NCI-H2196 treated with DMSO at 0.1 percent for 48 hours (cell line): ENCODE results near the gene RAB3GAP2.
A peak's percentile ranks its signal among the peaks of the same experiment; 100 is the strongest.
"Not testable (repeated sequence)": the region's sequence is repeated elsewhere in the genome, so short reads cannot be mapped to it uniquely, and the experiment has no call there.

Experiments
- DNase-seq: peaks from one replicate; lab custom pipeline; 2025; ENCODE audit not compliant: unreplicated experiment; lab: John Stamatoyannopoulos, UW

RAB3GAP2 gene

DNA sequence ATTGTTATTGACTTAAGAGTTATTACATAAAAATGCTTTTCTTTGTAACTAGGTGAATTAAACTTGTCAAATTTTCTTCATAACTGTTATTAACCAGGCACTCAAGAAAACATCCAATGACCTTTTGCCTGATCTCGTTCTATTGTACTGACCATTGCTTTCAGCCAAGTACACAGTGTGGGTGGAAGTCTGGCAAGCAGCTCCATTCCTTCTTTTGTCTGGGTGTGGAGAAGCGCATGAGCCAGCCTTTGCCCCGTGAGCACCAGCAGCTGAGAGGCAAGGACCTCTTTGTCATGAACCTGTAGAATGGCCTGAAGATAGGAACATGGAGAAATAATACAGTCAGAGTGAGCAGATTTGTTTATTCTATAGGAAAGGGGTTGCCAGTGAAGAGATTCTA lies 120.8 kb downstream of the RAB3GAP2 start:
- peak; percentile 19 for DNase-seq

DNA sequence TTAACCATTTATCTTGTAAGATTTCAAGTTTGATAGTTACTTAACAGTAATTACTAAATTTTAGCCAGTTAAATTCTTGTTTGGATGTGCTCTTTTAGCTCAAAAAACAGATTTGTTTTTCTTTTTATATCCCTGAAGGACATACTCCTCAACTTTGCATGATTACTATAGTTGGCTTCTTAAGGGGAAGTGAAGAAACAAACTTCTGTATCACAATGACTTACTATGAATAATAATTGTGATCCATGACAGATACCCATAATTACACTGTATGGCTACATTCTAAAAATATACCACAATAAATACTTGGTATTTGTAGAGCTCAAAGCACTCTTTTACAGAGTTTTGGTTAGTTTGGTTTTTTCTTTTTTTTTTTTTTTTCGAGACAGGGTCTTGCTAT lies 122.5 kb downstream of the RAB3GAP2 start:
- no peak for DNase-seq

DNA sequence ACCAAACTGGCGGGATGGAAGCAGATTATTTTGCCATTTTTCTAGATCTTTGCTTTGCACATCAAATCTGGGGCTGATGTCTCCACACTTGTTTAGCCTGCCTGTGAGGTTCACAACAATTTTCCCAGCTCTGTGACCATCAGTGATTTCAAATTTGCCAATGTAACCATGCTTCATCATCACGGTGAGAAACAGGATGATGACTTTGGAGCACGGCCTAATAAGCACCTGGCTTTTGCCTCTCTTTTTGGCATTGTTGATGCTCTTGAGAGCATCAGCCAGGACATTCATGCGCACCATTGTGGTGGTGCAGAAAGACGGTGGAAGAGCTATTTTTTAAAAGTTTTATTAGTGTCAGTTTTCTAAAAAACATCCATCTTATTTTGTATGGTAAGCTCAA lies 128.2 kb downstream of the RAB3GAP2 start:
- no peak for DNase-seq

DNA sequence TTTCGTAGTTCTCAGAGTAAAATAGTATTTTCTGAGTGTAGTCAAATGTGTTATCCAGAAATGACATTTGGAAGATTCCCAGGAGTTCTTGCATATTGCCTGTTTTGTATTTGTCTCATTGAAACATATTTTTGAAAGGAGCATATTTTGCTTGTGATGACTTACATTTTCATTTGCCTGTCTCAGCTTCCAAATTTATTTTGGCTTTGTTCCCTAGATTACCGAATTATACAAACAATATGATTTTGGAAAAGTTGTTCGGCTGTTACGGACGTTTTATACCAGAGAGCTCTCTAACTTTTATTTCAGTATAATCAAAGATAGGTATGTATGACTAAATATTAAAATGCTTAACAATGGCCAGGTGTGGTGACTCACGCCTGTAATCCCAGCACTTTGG lies 132.3 kb downstream of the RAB3GAP2 start:
- DNase-seq: no peak

DNA sequence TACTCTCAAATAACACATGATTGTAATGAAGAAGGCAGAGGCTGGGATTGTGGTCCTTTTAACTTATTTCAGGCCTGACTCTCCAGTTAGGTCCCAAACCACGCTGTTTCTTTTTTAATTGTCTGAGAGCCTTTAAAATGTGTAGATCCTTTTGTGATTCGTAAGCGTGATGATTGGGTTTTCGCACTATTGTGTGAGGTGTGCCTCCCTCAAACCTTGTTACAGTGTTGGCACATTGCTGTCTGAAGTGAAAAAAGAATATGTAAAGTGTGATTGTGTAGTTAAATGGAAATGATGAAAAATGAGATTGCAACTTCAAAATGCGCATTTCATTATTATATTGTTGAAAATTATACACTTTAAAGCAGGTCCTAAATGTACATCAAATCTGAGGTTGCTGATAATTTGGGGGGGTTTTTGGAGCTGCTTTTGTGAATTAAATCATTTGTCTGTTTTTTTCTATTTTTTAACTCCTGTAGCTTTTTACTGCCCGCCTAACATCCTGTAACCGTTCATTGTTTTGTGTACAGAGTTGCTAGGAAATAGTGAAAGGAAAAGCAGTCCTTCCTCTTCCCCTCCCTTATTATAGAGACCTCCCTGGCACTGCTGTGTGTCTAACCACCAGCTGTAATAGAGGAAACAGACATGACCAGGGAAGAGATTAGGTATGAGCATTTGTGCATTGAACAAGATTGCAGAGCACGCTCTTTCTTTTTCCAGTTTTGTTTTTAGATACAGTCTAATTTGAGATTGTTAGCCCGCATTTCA lies 135.1 kb downstream of the RAB3GAP2 start:
- DNase-seq: no peak

DNA sequence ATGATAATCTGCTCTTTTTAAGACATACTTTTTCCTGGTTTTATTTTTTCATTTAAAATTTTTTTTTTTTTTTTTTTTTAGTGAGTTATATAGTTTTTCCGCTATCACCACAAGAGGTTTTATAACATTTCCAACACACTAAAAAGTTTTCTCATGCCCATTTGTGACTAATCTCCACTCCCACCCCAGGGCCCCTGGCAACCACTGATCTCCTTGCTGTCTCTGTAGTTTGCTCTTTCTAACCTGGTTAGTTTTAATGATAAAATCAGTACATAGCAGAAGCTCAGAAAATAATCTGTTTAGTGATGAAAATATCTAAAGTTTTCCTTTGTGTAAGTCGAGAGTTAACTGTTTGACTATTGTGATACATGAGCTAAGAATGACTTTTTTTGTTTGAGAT lies 136.5 kb downstream of the RAB3GAP2 start:
- DNase-seq: no peak

DNA sequence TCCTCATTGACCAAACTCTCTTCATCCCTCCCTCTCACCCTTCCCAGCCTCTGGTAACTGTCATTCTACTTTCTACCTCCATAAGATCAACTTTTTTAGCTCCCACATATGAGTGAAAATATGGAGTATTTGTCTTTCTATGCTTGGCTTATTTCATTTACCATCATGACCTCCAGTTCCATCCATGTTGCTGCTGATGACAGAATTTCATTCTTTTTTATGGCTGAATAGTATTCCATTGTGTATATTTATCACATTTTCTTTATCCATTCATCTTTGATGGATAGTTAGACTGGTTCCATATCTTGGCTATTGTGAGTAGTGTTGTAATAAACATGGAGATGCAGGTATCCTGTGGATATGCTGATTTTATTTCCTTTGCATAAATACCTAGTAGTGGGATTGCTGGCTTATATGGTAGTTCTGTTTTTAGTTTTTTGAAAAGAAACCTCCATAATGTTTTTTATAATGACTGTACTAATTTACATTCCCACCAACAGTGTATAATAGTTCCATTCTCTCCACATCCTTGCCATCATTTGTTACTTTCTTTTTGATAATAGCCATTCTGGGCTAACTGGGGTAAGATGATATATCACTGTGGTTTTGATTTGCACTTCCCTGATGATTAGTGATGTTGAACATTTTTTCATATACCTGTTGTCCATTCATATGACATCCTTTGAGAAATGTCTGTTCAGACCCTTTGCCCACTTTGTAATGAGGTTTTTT lies 142.6 kb downstream of the RAB3GAP2 start:
- DNase-seq: no peak

DNA sequence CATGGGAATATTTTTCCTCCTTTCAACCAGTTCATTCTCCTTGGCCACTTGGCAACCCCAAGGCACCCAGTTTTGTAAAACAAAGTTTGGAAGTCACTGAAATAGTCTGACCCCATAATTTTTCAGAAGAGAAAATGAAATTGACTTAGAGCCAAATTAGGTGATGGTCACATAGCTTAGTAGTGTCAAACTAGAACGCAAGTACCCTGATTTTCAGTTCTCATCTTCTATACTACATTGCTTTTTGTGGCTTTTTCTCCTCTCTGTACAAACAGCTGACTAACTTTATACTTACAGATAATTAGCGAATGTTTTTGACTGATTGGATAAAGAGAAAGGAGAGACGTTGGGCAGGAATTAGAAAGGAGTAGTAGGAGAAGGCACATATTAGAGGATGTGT lies 145.2 kb downstream of the RAB3GAP2 start:
- no peak for DNase-seq

DNA sequence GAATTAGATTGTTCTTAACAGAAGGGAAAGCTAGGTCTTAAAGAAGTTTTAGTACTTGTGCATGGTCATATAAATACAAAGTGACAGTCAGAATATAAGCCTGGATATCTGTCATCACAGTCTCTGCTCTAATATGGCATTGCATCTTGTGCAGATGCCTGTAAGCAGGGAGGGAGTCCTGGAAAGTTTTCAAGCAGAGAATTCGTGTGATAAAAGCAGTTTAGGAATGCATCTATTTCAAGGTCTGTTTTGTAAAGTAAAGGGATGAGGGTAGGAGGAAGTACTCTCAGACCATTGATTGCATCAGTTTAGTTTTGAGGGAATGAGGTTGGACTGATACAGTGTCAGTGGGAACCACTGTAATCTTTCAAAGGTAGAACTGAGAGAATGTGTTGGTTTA lies 147.7 kb downstream of the RAB3GAP2 start:
- DNase-seq: no peak

DNA sequence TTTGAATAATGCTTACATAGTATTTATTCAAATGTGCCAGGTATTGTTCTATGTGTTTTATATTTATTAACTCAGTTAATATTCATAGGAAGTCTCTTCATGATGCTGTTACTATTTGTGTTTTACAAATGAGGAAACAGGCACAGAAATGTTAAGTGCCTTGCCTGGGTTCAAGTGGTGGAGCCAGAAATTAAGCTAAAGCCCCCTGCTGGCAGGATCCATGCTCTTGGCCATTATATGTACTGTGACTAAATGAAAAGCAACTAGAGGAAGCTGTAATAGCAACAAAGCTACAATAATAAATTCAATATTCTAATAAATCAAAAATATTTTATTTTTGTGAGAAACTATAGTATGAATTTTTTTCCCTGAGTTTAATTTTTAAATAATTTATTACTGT lies 148.4 kb downstream of the RAB3GAP2 start:
- no peak for DNase-seq

DNA sequence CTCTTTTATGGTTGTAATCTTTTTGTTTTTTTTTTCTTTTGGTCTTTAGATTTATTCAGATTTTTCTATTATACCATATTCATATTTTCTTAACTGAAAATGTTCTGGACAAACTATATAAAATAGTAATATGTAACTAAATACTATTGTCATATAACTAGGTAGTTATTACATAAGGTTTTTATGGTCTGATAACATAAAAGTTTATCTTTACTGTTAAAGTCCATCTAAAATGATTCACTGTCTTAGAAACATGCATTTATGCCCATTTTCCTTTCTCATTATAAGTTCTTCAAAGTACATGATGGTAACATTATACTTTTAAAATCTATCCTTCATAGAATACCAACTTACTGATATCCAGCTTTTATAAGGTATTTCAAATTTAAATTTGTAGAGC lies 149.2 kb downstream of the RAB3GAP2 start:
- DNase-seq: no peak

DNA sequence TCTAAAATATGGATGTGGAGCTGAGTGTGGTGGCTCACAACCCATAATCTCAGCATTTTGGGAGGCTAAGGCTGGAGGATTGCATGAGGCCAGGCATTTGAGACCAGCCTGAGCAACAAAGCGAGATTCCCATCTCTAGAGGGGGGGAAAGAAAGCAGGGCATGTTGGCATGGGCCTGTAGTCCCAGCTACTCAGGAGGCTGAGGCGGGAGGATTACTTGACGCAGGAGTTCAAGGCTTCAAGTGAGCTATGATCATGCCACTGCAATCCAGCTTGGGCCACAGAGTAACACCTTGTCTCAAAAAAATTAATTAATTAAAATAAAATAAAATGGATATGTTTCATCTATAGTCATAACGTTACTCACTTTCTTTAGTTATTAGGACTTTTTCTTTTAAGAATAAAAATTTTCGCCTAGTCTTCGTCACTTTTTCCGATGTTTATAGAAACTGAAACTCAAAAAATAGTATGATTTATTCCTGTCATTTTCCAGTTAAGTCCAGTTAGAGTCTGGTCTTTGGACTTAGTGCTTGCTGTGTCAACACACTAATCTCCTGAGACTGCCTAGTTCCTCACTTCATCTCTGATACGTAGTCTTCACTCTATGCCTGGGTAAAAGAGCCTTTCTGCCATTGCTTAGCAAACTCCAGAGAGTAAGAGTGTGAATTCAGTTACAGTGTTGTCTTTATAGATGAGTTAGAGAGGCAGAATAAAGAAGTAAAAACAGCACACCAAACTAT lies 150.3 kb downstream of the RAB3GAP2 start:
- DNase-seq: no peak

DNA sequence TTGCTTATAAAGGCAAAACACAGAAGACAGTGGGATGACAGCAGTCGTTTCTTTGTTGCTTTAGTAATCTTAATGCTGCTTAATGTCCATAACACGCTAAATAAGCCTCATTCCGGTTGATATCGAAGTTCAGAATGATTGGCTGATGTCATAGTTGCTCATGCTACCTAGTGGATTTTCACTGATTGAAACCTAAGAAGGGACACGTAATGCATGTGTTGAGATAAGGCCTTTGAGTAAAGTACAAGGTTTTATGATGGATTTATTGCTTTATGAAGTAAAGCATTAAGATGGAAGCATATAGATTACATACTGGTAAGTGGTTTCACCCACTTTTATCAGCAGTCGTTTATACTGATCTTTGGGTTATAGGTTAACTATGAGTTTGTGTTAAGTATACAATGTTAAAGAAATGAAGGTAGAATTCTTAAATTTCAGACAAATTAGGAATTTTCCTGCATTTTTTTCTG lies 153.2 kb downstream of the RAB3GAP2 start:
- DNase-seq: no peak

DNA sequence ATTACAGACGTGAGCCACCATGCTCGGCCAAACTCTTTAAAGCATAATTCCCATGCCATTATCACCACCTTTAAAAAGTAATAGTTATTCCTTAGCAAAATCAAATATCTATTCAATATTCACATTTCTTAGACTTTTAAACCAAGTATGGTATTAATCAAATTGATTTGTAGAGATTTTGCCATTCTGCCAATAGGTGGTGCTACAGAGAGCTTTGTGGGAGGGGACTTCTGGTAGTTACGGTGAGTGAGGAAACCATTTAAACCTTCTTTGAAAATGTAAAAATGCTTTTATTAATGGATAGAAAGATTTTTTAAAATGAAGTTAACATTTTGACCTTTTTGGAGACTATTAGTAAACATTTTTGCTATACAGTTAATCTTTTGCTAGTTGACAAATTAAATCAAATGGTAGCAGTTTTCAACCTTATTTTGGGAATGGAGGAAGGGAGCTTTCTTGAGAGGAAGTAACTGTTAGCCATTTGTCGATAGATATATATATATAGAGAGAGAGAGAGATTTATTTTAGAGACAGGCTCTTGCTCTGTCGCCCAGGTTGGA lies 159.0 kb downstream of the RAB3GAP2 start:
- DNase-seq: no peak

DNA sequence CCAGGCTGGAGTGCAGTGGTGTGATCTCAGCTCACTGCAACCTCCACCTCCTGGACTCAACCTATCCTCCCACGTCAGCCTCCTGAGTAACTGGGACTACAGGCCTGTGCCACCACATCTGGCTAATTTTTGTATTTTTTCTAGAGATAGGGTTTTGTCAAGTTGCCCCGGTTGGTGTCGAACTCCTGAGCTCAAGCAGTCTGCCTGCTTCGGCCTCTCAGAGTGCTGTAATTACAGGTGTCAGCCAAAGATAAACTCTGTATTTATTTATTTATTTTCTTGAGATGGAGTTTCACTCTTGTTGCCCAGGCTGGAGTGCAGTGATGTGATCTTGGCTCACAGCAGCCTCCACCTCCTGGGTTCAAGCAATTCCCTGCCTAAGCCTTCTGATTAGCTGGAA lies 159.7 kb downstream of the RAB3GAP2 start:
- DNase-seq: not testable (repeated sequence)

DNA sequence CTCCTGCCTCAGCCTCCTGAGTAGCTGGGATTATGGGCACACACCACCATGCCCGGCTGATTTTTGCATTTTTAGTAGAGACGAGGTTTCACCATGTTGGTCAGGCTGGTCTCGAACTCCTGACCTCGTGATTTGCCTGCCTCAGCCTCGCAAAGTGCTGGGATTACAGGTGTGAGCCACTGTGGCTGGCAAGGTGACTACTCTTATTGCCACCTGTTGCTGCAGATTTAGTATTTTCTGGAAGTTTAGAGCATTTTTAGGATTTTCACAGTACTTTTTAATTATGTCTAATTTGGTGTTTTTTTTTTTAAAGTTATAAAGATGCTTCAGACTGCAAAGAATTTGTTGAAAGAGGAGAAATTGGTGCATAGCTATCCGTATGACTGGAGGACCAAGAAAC lies 161.8 kb downstream of the RAB3GAP2 start:
- not testable (repeated sequence) for DNase-seq

DNA sequence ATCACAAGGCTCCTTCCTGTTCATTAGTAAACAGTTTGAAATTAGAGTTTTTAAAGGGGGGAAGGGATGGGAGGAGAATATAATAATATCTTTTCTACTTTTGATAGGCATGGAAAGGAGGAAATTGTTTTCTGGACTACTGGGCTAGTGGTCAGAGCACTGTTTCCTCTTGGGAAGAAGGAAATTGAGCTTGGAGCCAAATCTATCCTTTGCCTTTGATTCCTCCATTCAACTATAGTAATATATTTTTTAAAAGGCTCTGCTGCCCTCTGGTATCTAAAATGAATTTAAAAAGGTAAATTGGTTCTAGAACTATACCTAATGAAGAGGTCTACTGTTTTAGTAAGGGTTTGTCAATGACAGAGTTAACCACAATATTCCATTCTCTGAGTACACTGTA lies 172.4 kb downstream of the RAB3GAP2 start:
- DNase-seq: no peak
